Lower lobe of right lung (tissue), 2 donors: ENCODE measurements around the gene ASB6. TPM values are rescaled to one million over a fixed set of nuclear protein-coding genes. Genes with fewer than 3 reads are reported as not detected.
"Not testable (repeated sequence)": the region's sequence is repeated elsewhere in the genome, so short reads cannot be mapped to it uniquely, and the experiment has no call there.

ENCODE experiments used
- ATAC-seq, 2 donors: fragments of 200-7000 bp; cut with Tn5 transposase; one replicate each; pipeline ENCODE4 v1.9.1; 2020 to 2022; ENCODE audit warnings: mild to moderate bottlenecking in 2 of 2, moderate library complexity in 2 of 2
- DNase-seq: peaks from one replicate; pipeline ENCODE4 v3.0.0-alpha.2; 2020
- H3K27ac ChIP-seq: fragments of 200-600 bp; one replicate; pipeline ENCODE4 v1.8.0; 2022
- H3K27me3 ChIP-seq: fragments of 200-600 bp; one replicate; pipeline ENCODE4 v1.8.0; 2022; ENCODE audit warnings: low read depth
- H3K36me3 ChIP-seq: fragments of 200-600 bp; one replicate; pipeline ENCODE4 v1.8.0; 2022; ENCODE audit warnings: mild to moderate bottlenecking
- H3K4me1 ChIP-seq: fragments of 200-600 bp; one replicate; pipeline ENCODE4 v1.8.0; 2022
- H3K4me3 ChIP-seq: fragments of 200-600 bp; one replicate; pipeline ENCODE4 v1.8.0; 2022; ENCODE audit warnings: mild to moderate bottlenecking
- H3K9me3 ChIP-seq: fragments of 200-600 bp; one replicate; pipeline ENCODE4 v1.8.0; 2022
- CTCF ChIP-seq: fragments of 200-600 bp; IDR thresholded peaks from one replicate; pipeline ENCODE4 v1.8.0; 2022; ENCODE audit warnings: antibody characterized with exemption, mild to moderate bottlenecking
- intact Hi-C: fragments of 100-400 bp; cut with DNase I; formaldehyde crosslinking; loops from one replicate; pipeline ENCODE4 v1.11.0; 2022
- total RNA-seq: library from RNA; stranded (reverse); fragmentation: NEBNext Ultra II Directional; extraction: Animal tissue kit (Norgen Biotek cat#: 25700); gene quantifications from one replicate; pipeline ENCODE4 v1.2.1, GENCODE V29; 2021
- donor health status: DM: no; HTN: yes; CAD: no; lungs with severe emphysema.

The ASB6 gene
- total RNA-seq, 1 donor from 2014 or later, result 14.6 TPM

GRCh38 chr9:129596541-129597331, 45.2 kb downstream of the ASB6 start:
- TF ChIP-seq CTCF, result no peak
- Histone ChIP-seq H3K4me1 (peaks cover 37% of the 10 kb centered on the region), H3K4me3 (peak overlapping the region; percentile 57), H3K27me3 (no peaks in the 10 kb centered on the region), H3K27ac (peak overlapping the region; percentile 87), H3K9me3 (no peaks in the 10 kb centered on the region), H3K36me3 (no peaks in the 10 kb centered on the region)
- ATAC-seq, result peak; percentile 61 to 72
- DNase-seq, result peak; percentile 61
- intact Hi-C loops, result no loop called here

GRCh38 chr9:129595903-129596540, 45.9 kb downstream of the ASB6 start:
- H3K4me1 ChIP-seq, result peaks cover 37% of the 10 kb centered on the region
- TF ChIP-seq CTCF, result no peak
- H3K27ac ChIP-seq, result peak overlapping the region; percentile 87
- intact Hi-C loops, result no loop called here
- no peak for DNase-seq
- H3K9me3 ChIP-seq, result no peaks in the 10 kb centered on the region
- no peaks in the 10 kb centered on the region for H3K27me3 ChIP-seq
- ATAC-seq, result no peak
- no peak overlapping the region for H3K4me3 ChIP-seq
- no peaks in the 10 kb centered on the region for H3K36me3 ChIP-seq

GRCh38 chr9:129595311-129595741, 46.6 kb downstream of the ASB6 start:
- H3K27ac ChIP-seq, result no peak overlapping the region
- no peaks in the 10 kb centered on the region for H3K36me3 ChIP-seq
- no peaks in the 10 kb centered on the region for H3K27me3 ChIP-seq
- no peaks in the 10 kb centered on the region for H3K9me3 ChIP-seq
- intact Hi-C loops, result no loop called here
- ATAC-seq (no peak), DNase-seq (no peak)
- peaks cover 37% of the 10 kb centered on the region for H3K4me1 ChIP-seq
- H3K4me3 ChIP-seq, result no peak overlapping the region
- no peak for TF ChIP-seq CTCF

GRCh38 chr9:129594632-129595031, 47.3 kb downstream of the ASB6 start:
- intact Hi-C loops, result no loop called here
- ATAC-seq, result no peak

GRCh38 chr9:129592790-129593189, 49.2 kb downstream of the ASB6 start:
- intact Hi-C loops, H3K27ac ChIP-seq, H3K9me3 ChIP-seq, DNase-seq, H3K27me3 ChIP-seq, H3K36me3 ChIP-seq, ATAC-seq, H3K4me3 ChIP-seq: not testable (repeated sequence)
- H3K4me1 ChIP-seq, result peaks cover 29% of the 10 kb centered on the region

More at GRCh38 chr9:129594632-129595031, 47.3 kb downstream of the ASB6 start:
- Histone ChIP-seq H3K4me3 (no peak overlapping the region), H3K4me1 (peaks cover 37% of the 10 kb centered on the region), H3K27me3 (no peaks in the 10 kb centered on the region), H3K36me3 (no peaks in the 10 kb centered on the region), H3K9me3 (no peaks in the 10 kb centered on the region), H3K27ac (no peak overlapping the region)
- no peak for TF ChIP-seq CTCF
- DNase-seq, result no peak

- Histone ChIP-seq H3K4me3 (no peak overlapping the region), H3K9me3 (no peaks in the 10 kb centered on the region), H3K27me3 (no peaks in the 10 kb centered on the region), H3K27ac (no peak overlapping the region), H3K36me3 (no peaks in the 10 kb centered on the region), H3K4me1 (peaks cover 20% of the 10 kb centered on the region)
- intact Hi-C loops, result no loop called here
- no peak for DNase-seq
- no peak for ATAC-seq
- no peak for TF ChIP-seq CTCF
Observed at GRCh38 chr9:129591916-129592315, 50.0 kb downstream of the ASB6 start.
